Left ventricle myocardium inferior (tissue), 1 donor: Measurements from ENCODE around the gene ITGB3BP. TPM values are rescaled to one million over a fixed set of nuclear protein-coding genes. Genes with fewer than 3 reads are reported as not detected.

ENCODE experiments used
- DNase-seq: peaks from one replicate; pipeline ENCODE4 v3.0.0-alpha.2; 2020
- H3K27ac ChIP-seq: fragments of 200-600 bp; replicated peaks from 2 replicates; pipeline ENCODE4 v1.8.0; 2021
- H3K27me3 ChIP-seq: fragments of 200-600 bp; 2 replicates; pipeline ENCODE4 v1.8.0; 2021; ENCODE audit warnings: low read depth
- H3K36me3 ChIP-seq: fragments of 200-600 bp; 2 replicates; pipeline ENCODE4 v1.8.0; 2021
- H3K4me1 ChIP-seq: fragments of 200-600 bp; 2 replicates; pipeline ENCODE4 v1.8.0; 2021
- H3K4me3 ChIP-seq: fragments of 200-600 bp; 2 replicates; pipeline ENCODE4 v1.8.0; 2021; ENCODE audit warnings: mild to moderate bottlenecking, moderate library complexity
- H3K9me3 ChIP-seq: fragments of 200-600 bp; replicated peaks from 2 replicates; pipeline ENCODE4 v1.8.0; 2021
- CTCF ChIP-seq: fragments of 200-600 bp; IDR thresholded peaks from 2 replicates; pipeline ENCODE4 v1.8.0; 2021; ENCODE audit warnings: antibody characterized with exemption, mild to moderate bottlenecking, borderline replicate concordance
- intact Hi-C: fragments of 100-400 bp; cut with micrococcal nuclease; formaldehyde crosslinking; loops from one replicate; pipeline ENCODE4 v1.11.0; 2022
- total RNA-seq: library from RNA; stranded (reverse); fragmentation: NEBNext Ultra II Directional; extraction: Animal tissue kit (Norgen Biotek cat#: 25700); gene quantifications from one replicate; pipeline ENCODE4 v1.2.1, GENCODE V29; 2021
- donor health status: DM: no; HTN: yes; CAD: no; lungs with severe emphysema.

ITGB3BP gene
- total RNA-seq, 1 donor from 2014 or later = 10.9 TPM

DNA sequence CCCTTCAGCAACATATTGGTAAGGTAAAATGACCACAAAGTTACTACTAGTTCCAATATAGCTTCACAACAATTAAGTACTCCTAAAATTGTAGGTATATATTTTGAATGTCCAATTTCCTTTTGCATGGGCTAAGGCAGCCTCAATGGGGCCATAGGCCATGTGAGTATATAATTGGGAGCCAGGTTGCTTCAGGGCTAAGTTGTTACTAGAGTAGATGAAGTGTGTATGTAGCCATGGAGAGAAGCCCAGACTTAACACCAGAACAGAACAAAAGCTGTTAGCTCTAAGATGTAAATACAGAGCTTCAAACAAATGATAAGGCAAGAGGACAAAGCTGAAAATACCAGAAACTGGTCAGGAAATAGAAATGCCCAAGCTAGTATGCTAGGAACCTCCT lies 16.2 kb downstream of the ITGB3BP start:
- no peak for TF ChIP-seq CTCF
- H3K27ac ChIP-seq = no peak overlapping the region
- H3K4me3 ChIP-seq = no peak overlapping the region
- peaks cover 8% of the 10 kb centered on the region for H3K4me1 ChIP-seq
- H3K9me3 ChIP-seq = no peaks in the 10 kb centered on the region
- intact Hi-C loops = no loop called here
- H3K27me3 ChIP-seq = no peaks in the 10 kb centered on the region
- no peak for DNase-seq
- peaks cover 34% of the 10 kb centered on the region for H3K36me3 ChIP-seq

DNA sequence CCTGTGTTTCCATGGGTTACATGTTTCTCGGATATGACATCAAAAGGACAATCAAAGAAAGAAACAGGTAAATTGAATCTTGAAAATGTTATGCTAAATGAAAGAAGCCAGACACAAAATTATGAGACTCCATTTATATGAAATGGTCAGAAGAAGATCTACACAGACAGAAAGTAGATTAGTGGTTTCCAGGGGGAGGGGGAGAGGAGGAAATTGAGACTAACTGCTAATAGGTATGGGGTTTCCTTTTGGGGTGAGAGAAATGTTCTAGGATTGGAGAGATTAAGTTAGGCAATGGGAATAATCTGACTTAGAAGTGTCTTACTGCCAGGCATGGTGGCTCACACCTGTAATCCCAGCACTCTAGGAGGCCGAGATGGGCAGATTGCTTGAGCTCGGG lies 21.8 kb downstream of the ITGB3BP start:
- H3K36me3 ChIP-seq = peaks cover 6% of the 10 kb centered on the region
- no peaks in the 10 kb centered on the region for H3K9me3 ChIP-seq
- intact Hi-C loops = no loop called here
- no peak for DNase-seq
- H3K27me3 ChIP-seq = no peaks in the 10 kb centered on the region
- no peak overlapping the region for H3K27ac ChIP-seq
- H3K4me1 ChIP-seq = no peaks in the 10 kb centered on the region
- H3K4me3 ChIP-seq = no peak overlapping the region
- no peak for TF ChIP-seq CTCF

DNA sequence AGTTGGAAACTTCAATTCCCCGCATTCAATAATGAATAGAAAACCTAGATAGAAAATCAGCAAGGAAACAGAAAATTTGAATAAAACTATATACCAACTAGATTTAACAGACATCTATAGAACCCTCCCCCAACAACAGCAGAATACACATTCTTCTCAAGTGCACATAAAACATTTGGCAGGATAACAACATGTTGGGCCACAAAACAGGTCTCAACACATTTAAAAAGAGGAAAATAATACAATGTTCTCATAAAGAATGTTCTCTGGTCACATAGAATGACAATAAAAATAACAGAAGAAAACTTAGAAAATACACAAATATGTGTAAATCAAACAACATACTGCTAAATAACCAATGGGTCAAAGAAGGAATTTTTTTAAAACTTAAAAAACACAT lies 24.9 kb downstream of the ITGB3BP start:
- no peaks in the 10 kb centered on the region for H3K27me3 ChIP-seq
- intact Hi-C loops = no loop called here
- DNase-seq = no peak
- H3K4me3 ChIP-seq = no peak overlapping the region
- H3K4me1 ChIP-seq = no peaks in the 10 kb centered on the region
- no peak overlapping the region for H3K27ac ChIP-seq
- H3K36me3 ChIP-seq = peaks cover 5% of the 10 kb centered on the region
- TF ChIP-seq CTCF = no peak
- H3K9me3 ChIP-seq = no peaks in the 10 kb centered on the region

- intact Hi-C loops = no loop called here
- no peak overlapping the region for H3K4me3 ChIP-seq
- no peaks in the 10 kb centered on the region for H3K4me1 ChIP-seq
- no peak for DNase-seq
- H3K9me3 ChIP-seq = no peaks in the 10 kb centered on the region
- peaks cover 5% of the 10 kb centered on the region for H3K36me3 ChIP-seq
- no peak for TF ChIP-seq CTCF
- H3K27me3 ChIP-seq = no peaks in the 10 kb centered on the region
- no peak overlapping the region for H3K27ac ChIP-seq
These were observed 25.4 kb downstream of the ITGB3BP start for GRCh38 chr1:63497577-63497976.

DNA sequence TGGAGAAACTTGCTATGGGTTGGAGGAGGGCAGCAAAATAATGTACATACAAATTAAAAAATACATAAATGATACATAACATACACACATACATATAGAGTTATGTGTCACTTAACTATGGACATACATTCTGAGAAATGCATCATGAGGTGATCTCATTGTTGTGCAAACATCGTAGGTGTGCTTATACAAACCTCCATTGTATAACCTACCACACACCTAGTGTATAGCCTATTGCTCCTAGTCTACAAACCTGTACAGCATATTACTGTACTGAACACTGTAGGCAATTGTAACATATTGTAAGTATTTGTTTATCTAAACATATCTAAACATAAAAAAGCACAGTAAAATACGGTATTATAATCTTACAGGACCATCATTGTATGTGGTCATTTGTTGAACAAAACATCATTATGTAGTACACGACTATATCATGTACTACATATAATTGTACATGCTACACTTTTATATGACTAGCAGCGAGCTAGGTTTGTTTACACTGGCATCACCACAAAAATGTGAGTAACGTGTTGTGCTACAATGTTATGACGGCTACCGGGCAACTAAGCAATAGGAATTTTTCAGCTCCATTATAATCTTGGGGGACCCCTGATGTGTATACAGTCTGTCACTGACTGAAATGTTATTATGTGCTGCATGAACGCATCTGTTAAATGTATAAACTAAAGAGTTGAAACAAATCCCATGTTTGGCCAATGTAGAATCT lies 35.5 kb downstream of the ITGB3BP start:
- Histone ChIP-seq H3K36me3 (no peaks in the 10 kb centered on the region), H3K4me3 (peak overlapping the region; percentile 57), H3K4me1 (peaks cover 9% of the 10 kb centered on the region), H3K27me3 (no peaks in the 10 kb centered on the region), H3K9me3 (no peaks in the 10 kb centered on the region), H3K27ac (peak overlapping the region; percentile 75)
- no peak for DNase-seq
- no peak for TF ChIP-seq CTCF
- intact Hi-C loops = no loop called here
